Fibroblast of the aortic adventitia (primary cell): Measurements from ENCODE around the gene PSMC2. TPM values are rescaled to one million over a fixed set of nuclear protein-coding genes. Genes with fewer than 3 reads are reported as not detected.

Experiments
- DNase-seq: peaks from one replicate; pipeline ENCODE4 v3.0.0-alpha.2; 2010; ENCODE audit warnings: low read depth
- H3K4me3 ChIP-seq: 2 replicates; pipeline ENCODE4 v1.5.1; 2011; ENCODE audit warnings: low read depth, mild to moderate bottlenecking, control low read depth, low read length, moderate library complexity
- total RNA-seq: library from RNA; depleted of rRNA; stranded (reverse); fragments of >200 nt; gene quantifications from 2 replicates; pipeline ENCODE4 v1.2.3, GENCODE V29; 2012; ENCODE audit warnings: low replicate concordance
- TF ChIP-seq, protein P1 (sequence below): IDR thresholded peaks from 2 replicates; pipeline ENCODE4 v1.5.1; 2011; ENCODE audit warnings: mild to moderate bottlenecking, low read length, control low read depth, inconsistent platforms; ENCODE audit not compliant: insufficient read depth

Gene PSMC2
- total RNA-seq, 1 donor: 170 TPM

DNA sequence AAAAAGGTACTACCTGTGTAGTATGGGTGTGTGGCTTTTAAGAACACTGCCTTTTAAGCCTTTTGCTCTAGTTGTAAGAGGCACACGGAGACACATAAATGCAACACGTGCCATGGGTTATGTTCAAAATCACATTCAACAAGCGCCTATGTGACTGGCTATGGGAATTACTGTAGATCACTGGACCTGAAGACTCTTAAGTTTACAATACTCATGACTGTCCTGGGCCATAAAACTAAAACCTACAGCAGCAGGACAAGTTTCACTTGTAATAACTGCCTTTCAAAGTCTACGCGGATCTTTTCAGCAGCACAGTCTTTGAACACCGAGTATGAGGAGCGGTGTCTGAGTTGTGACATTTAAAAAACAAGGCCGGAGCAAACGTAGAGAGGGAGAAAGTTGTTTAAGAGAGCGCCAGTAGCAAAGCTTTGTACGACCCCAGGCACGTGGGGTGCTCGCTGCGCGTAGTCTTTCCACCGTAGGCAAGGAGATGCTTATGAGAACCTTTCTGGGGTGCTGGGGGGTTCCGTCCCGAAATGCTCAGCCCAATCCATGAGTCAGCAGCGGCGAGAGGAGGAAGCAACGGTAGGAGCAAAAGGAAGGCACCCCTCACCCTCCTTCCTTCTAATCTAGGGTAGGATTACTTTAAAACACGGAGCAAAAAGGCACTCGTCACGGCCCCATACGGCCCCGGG lies 3.5 kb upstream of the PSMC2 start:
- peak; percentile 32 for DNase-seq
- TF ChIP-seq, protein P1, sequence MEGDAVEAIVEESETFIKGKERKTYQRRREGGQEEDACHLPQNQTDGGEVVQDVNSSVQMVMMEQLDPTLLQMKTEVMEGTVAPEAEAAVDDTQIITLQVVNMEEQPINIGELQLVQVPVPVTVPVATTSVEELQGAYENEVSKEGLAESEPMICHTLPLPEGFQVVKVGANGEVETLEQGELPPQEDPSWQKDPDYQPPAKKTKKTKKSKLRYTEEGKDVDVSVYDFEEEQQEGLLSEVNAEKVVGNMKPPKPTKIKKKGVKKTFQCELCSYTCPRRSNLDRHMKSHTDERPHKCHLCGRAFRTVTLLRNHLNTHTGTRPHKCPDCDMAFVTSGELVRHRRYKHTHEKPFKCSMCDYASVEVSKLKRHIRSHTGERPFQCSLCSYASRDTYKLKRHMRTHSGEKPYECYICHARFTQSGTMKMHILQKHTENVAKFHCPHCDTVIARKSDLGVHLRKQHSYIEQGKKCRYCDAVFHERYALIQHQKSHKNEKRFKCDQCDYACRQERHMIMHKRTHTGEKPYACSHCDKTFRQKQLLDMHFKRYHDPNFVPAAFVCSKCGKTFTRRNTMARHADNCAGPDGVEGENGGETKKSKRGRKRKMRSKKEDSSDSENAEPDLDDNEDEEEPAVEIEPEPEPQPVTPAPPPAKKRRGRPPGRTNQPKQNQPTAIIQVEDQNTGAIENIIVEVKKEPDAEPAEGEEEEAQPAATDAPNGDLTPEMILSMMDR: no peak
- peak overlapping the region; percentile 78 for H3K4me3 ChIP-seq

DNA sequence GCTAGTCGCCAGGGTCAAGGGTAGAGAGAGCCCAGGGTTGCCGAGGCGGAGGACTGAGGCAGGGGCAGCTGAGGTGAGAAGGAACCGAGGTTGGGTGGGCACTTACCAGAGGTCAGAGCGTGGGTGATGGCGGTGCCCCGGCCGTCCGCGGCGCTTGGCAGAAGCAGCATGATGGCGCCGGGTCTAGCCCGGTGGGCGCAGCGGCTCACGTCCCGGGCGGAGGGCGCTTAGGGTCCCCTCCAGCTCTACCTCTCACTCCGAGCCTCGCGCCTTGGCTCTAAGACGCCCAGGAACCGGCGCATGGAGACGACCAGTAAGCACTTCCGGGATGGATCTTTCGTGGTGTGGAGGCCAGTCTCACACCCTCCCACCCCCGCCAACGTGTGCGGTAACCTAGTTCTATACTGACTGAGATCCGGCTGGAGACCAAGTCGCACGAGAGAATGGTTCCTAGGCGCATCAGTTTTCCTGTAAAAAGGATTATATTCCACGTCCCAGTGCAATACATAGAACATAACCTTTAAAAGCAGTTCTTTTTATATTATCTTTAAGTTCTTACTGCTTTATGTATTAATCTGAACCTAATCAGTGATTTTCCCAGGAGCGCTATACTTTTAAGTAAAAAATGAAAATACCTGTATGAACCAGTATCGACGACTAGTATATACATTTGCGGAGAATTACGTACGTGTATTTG lies 2.8 kb upstream of the PSMC2 start, which contains the start of gene DNAJC2:
Gene DNAJC2 (minus strand): TSS at position 315 of the 697 bp plus-strand sequence. CDS start 145 bp downstream, at position 170.
- H3K4me3 ChIP-seq: peak within 1 kb of the TSS; percentile 78
- TF ChIP-seq, protein P1: no peak
- peak; percentile 94 for DNase-seq

GRCh38 chr7:103346396-103346795 lies 1.0 kb upstream of the PSMC2 start:
- no peak overlapping the region for H3K4me3 ChIP-seq
- DNase-seq: no peak
- TF ChIP-seq, protein P1: no peak

DNA sequence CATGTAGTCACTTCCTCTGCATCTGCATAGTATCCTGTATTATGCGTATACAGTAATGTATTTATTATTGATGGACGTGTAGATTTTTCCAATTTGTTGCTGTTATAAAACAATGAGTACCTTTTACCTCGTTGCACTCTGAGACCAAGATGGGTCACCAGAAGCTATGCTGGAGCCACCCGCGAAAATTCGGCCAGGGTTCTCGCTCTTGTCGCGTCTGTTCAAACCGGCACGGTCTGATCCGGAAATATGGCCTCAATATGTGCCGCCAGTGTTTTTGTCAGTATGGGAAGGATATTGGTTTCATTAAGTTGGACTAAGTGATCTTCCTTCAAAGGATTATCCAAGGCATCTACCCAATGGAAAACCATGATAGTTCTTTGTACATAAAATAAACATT lies 1.0 kb downstream of the PSMC2 start:
- TF ChIP-seq, protein P1: no peak
- H3K4me3 ChIP-seq: peak overlapping the region; percentile 94
- no peak for DNase-seq

DNA sequence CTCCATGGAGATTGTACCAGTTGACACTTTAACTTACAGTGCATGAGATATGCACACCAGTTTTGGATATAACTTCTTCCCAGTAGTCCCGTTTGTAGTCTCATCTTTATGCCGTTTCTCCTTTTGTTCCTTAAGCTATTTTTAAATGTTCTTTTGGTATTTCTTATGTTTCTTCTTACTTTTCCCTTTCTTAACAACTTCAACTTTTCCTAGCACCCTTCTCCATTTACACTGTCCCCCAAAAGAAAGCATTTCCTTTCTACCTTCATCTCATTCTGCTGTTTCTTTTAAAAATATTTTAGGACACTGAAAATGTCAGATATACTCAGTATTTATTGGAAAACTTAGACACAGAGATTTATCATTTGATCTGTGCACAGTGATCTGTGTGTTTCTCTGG lies 1.5 kb downstream of the PSMC2 start:
- DNase-seq: no peak
- peak overlapping the region; percentile 94 for H3K4me3 ChIP-seq
- TF ChIP-seq, protein P1: no peak

DNA sequence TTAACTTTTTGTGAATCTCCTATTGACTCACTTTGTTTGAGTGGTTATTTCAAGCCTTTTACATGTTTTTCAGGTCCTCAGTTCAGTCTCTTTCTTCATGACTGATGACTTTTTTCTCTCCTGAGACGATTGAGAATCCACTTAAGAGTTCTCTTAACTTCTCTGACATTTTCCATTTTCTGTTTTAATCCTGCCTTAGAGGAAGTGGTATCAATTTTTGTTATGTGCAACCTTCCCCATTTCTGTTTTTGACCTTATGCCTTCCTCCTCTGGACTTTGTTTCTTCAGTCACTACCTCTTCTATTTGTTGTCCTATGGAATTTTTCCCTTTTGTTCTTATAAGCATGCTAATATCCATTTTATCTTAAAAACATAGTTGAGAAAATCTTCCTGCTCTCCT lies 2.4 kb downstream of the PSMC2 start:
- no peak overlapping the region for H3K4me3 ChIP-seq
- TF ChIP-seq, protein P1: no peak
- DNase-seq: no peak
